ENCODE data around the gene HELZ2.

Gene HELZ2

GRCh38 chr20:63597651-63598478, 23.8 kb upstream of the HELZ2 start:
- no peak for DNase-seq (ENCODE audit: low read depth, low spot score)

- no peak for DNase-seq (ENCODE audit: low read depth, low spot score)
Observed at GRCh38 chr20:63596423-63596822, 22.4 kb upstream of the HELZ2 start.

GRCh38 chr20:63595416-63596127, 21.5 kb upstream of the HELZ2 start:
- no peak for DNase-seq (ENCODE audit: low read depth, low spot score)

- DNase-seq (ENCODE audit: low read depth, low spot score), result no peak
Observed at GRCh38 chr20:63594043-63594561, 20.1 kb upstream of the HELZ2 start.

- DNase-seq (ENCODE audit: low read depth, low spot score), result no peak
Observed at GRCh38 chr20:63592661-63593060, 18.6 kb upstream of the HELZ2 start.

DNA sequence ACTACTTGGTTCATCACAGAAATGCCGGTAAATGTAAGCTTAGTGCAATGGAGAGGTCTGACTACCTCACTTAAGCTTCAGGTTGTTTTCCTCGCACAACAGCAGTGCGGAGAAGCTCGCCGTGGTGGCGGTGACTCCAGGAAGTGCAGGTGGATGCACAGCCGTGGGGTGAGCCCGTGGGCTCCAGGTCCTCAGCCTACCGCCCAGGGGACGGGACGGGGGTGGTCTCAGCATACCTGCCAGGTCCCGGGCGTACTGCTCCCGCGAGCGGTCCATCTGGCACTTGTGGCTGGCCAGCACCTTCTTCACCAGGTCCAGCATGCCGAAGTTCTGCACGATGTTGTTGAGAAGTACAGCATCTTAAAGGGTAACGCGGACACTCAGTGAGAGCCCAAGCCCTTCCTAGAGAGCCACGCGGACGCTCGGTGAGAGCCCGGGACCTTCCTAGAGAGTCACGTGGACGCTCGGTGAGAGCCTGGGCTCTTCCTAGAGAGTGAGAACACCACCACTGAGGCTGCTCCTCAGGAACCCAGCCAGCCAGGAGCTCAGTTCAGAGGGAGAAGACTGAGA, 17.8 kb upstream of the HELZ2 start:
- DNase-seq (ENCODE audit: low read depth, low spot score), result no peak

GRCh38 chr20:63591147-63591533, 17.1 kb upstream of the HELZ2 start:
- no peak for DNase-seq (ENCODE audit: low read depth, low spot score)

DNA sequence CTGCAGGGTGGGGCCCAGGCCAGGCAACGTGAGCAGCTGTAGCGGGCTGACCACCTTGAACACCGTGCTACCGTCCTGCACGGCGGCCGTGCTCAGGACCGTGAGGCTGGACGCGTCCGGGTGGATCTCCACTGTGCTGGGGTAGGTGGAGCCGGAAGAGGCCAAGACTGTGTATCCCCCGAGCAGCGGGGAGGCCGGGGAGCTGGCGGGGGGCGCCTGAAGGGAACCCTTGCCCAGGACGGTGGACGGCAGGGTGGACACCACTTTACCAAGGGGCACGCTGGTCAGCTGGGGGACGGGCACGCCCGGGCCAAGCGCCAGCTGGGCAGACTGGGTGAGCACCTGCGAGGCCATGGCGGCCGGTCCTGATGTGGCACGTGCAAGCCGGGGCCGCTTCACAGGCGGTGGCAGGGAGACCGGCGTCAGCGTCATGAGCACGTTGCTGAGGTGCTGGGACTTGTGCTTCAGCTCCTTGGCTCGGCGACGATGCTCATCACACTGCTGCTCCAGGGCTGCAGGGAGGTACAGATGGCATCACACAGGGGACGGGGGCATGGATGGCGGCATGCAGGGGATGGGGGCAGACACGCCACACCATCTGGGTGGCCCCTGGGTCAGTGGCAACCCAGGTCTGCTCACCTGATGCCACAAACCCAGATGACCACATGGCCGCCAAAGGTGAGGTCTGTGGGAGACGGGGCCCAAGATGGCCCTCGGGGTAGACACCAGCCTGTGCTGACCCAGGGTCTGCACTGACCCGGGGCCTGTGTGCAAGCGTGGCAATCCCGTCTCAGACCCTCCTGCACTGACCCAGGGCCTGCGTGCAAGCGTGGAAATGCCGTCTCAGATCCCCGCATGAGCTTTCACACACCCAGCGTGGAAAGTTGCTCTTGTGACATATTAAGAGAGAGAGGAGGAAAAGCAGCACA, 16.4 kb upstream of the HELZ2 start:
- no peak for DNase-seq (ENCODE audit: low read depth, low spot score)

DNA sequence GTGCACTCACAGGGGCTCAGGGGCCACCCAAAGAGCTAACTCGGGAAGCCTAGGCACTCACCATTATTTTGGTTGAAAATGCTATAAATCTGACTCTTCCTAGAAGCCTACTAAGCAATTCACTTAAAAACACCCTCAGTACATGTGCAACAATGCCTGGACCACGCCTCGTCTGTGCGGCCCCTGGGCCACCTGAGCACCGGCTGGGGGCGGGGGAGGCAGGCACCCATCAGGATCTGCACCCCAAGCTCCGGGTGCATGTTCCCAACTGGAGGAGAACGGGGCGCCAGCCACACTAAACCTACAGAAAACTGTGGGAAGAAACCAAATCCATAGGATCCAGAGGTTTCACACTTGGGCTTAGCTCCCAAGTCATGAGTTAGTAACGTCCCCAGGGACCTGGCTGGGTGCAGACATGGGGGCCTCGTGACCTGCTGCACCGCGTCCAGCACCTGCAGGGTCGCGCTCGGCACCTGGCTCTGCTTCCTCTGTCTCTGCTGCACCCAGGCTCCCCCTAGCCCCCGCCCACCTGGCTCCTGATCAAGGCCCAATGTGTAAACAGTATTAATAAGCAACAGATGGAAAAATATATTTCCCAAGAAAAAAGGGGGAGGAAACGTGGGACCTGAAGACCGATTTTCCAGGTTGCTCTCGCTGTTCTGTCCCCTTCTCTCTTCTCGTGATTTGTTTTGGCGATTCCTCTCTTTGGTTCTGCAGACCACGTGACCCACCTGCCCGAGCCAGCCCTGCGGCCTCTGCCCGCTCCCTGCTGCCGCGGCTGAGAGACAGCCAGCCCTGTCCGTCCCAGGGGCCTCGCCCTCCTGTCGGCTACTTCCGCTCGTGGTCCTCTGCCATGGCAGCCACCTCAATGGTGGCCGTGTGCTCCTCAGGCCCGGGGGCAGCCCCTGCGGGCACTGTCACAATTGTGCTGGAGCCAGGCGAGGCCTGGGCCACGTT, 15.5 kb upstream of the HELZ2 start:
- no peak for DNase-seq (ENCODE audit: low read depth, low spot score)

DNA sequence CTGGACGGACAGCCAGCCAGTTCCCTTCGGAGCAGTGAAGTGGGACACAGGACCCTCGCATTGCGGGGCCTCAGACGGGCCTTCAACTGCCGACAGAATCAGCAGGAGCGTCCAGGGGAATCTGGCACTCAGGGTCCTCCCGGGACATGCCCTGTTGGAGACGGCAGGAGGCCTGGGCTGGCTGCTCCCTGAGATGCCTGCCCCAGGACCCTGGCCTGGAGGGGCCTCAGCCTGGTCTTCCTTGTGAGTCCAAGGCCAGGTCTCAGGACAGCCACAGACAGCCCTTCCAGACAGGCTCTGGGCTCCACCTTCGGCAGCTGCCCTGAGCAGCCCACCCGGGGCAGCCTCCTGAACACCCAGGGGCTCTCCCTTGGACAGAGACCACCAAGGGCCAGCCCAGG, 14.6 kb upstream of the HELZ2 start:
- DNase-seq (ENCODE audit: low read depth, low spot score), result no peak

DNA sequence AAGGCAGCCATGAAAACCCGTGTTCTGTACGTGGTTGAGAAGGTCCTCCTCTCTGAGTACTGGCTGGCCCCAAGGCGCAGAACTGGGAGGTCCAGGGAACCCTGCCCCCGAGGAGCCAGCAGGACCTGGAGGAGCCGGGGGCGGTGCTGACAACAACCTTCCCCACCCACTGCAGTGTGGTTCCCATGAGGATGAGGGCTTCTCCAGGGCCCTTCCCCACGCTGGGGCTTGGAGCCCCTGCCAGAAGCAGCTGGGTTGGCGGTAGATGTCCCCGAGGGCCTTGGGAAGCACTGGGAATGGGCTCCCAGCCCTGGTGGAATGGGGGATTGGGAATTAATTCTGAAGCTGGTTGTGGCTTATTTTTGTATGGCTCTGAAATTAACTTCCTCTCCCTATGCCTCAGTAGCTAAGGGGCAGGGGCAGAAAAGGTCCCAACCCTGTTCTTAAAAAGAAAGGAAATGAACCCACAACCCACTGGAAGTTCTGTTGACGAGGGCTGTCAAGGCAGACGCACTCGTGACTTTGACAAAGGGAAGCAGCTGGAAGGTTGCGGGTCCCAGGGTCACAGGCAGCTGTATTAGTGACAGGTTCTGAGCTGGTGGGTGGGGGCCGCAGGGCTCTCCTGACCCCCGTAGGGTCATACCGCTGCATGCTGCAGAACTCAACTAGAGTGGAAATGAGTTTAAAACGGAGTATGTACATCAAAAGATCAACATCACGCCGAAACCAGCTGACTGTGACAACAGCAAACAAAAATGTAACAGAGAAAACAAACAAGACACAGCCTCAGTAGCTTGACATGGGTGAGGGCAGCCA, 13.9 kb upstream of the HELZ2 start:
- no peak for DNase-seq (ENCODE audit: low read depth, low spot score)

GRCh38 chr20:63587256-63587655, 13.2 kb upstream of the HELZ2 start:
- DNase-seq (ENCODE audit: low read depth, low spot score), result no peak

- no peak for DNase-seq (ENCODE audit: low read depth, low spot score)
Observed at GRCh38 chr20:63586797-63587196, 12.8 kb upstream of the HELZ2 start.

GRCh38 chr20:63585616-63586565, 11.9 kb upstream of the HELZ2 start:
- DNase-seq (ENCODE audit: low read depth, low spot score), result no peak

DNA sequence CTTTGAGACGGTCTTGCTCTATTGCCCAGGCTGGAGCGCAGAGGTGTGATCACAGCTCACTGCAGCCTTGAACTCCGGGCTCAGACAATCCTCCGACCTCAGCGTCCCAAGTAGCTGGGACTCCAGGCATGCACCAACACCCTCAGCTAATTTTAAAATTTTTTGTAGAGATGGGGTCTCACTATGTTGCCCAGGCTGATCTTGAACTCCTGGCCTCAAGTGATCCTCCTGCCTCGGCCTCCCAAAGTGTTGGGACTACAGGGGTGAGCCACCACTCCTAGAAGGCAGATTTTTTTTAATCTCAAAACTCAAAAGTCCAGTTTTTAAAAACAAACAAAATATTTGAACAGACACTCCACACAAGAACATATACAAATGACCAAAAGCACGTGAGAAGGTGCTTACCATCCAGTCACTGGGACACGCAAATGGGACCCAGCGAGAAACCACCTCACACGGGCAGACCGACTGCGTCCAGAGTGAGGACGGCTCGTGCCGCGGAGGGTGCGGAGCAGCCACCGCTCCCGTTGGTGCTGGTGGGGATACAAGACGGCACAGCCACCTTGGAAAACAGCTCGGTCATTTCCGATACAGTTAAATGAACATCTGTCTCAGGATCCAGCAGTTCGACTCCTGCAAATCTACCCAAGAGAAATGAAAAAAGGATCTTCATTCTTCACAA, 8.5 kb upstream of the HELZ2 start:
- DNase-seq (ENCODE audit: low read depth, low spot score), result no peak

DNA sequence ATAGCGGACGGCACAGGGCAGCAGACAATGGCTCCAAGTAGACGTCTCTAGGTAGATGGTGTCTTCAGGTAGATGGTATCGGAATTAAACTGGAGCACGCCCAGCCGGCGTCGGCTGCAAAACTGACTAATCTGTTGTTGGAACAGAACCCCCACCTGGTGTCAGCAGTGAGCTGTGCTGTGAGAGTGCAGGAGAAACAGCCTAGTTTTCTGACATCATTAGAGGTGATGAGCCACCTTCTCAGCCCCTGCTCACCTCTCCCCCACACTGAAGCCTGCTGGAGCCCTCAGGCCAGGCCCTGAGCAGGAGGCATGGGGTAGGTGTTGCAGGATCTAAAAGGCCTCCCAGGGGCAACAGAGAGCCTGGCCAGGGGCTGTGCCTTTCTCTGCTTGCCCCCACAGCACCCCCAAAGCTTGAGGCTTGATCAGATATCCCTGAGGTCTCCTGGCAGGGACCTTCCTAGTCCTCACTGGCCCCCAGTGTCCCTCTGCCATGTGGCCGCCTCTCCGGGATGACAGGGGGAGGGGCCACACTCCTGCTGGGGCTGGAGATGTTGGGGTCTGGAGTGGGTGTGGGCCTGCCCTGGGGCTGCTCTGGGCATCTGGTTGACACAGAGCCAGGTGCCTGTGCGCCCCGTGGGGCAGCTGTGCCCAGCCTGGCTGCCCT, 6.9 kb upstream of the HELZ2 start:
- peak; percentile 79 for DNase-seq (ENCODE audit: low read depth, low spot score)

DNA sequence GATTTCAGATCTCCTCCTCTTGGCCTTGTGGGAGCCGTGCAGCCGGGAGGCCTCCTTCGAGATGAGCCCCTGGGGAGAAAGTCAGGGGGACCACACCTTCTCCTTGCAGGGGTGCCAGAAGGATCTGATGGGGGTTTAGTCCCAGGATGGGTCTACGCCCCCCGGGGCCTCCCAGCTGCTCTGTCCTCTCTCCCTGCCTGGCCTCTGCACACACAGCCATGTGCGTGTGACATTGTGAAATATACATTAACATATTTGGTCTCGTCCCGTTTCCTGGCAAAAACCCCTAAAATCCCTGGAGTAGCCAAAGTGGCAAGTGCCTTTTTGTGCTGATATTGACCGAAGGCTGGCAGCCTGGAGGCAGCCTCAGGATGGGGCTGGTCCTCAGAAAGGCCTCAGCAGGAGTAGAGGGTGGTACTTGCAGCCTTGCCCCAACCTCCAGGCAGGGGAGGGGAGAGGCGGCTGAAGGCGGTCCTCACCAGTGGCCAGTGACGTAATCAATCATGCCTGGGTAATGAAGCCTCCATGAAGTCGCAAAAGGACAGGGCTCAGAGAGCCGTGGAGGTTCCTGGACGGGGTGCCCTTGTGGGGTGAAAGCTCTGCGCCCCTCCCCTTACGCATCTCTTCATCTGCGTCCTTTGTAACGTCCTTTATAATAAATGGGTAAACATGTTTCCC, 5.1 kb upstream of the HELZ2 start:
- DNase-seq (ENCODE audit: low read depth, low spot score), result no peak
